HepG2 (cell line): ENCODE results near the gene TRIM66.

Source experiments
- FOXK2 ChIP-seq: fragments of 450-650 bp; IDR thresholded peaks from 2 replicates; pipeline ENCODE4 v1.6.1; 2016
- GATAD2A ChIP-seq: IDR thresholded peaks from 2 replicates; pipeline ENCODE4 v1.6.1; 2016
- MYNN ChIP-seq: sonication (generic); formaldehyde crosslinking; IDR thresholded peaks from 2 replicates; pipeline ENCODE4 v1.4.0; 2020; ENCODE audit warnings: mild to moderate bottlenecking, low read depth, missing genetic modification reagents
- TBP ChIP-seq: sonication (generic); formaldehyde crosslinking; IDR thresholded peaks from 2 replicates; pipeline ENCODE4 v1.5.0; 2020; ENCODE audit warnings: missing genetic modification reagents
- TCF7L2 ChIP-seq: IDR thresholded peaks from 2 replicates; pipeline ENCODE4 v1.6.1; 2011; ENCODE audit warnings: mild to moderate bottlenecking, low read depth, low read length, moderate library complexity
- ZFP37 ChIP-seq: sonication (generic); formaldehyde crosslinking; IDR thresholded peaks from 2 replicates; pipeline ENCODE4 v1.4.0; 2020; ENCODE audit warnings: missing genetic modification reagents, borderline replicate concordance
- ZKSCAN1 ChIP-seq: fragments of 150-350 bp; IDR thresholded peaks from 2 replicates; pipeline ENCODE4 v1.6.1; 2014; ENCODE audit warnings: low read length
- TF ChIP-seq, protein P1 (sequence below): sonication (generic); formaldehyde crosslinking; IDR thresholded peaks from 2 replicates; pipeline ENCODE4 v1.4.0; 2020; ENCODE audit warnings: missing genetic modification reagents

DNA sequence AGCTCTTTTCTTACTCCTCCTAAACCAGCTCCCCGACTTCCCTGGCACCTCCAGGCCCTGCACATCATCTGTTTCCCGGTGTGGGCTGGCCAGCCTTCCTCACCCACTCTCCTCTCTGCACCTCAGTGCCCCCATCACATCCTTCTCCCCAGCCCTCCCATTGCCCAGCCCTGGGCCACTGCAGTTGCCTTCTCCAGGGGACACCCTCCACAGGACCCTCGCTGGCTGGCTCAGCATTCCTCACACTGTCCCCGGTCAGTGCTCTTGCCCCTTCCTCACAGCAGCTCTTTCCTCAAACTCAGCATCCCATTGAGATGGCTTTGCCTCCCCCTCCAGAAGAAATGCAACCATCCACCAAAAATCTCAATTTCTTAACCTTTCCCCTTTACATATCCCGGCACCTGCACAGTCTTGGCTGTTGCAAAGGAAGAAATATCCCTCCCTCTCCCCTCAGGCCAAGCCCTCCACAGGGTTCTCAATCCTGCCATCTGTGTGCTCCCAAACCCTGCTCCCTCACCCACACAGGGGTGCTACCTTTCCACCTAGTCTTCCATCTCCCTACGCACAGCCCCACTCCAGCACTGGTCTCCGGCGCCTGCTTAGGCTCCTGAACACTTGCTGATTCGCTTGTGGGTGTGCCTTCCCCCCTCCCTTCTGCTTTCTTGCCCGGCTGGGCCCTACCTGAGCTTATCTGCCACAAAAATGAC lies 19.6 kb upstream of the TRIM66 start:
- TF ChIP-seq TCF7L2, result no peak
- no peak for TF ChIP-seq FOXK2
- TF ChIP-seq MYNN, result no peak
- no peak for TF ChIP-seq TBP (CRISPR knock-in tag)
- no peak for TF ChIP-seq ZFP37 (CRISPR knock-in tag)
- no peak for TF ChIP-seq ZKSCAN1
- TF ChIP-seq, protein P1, sequence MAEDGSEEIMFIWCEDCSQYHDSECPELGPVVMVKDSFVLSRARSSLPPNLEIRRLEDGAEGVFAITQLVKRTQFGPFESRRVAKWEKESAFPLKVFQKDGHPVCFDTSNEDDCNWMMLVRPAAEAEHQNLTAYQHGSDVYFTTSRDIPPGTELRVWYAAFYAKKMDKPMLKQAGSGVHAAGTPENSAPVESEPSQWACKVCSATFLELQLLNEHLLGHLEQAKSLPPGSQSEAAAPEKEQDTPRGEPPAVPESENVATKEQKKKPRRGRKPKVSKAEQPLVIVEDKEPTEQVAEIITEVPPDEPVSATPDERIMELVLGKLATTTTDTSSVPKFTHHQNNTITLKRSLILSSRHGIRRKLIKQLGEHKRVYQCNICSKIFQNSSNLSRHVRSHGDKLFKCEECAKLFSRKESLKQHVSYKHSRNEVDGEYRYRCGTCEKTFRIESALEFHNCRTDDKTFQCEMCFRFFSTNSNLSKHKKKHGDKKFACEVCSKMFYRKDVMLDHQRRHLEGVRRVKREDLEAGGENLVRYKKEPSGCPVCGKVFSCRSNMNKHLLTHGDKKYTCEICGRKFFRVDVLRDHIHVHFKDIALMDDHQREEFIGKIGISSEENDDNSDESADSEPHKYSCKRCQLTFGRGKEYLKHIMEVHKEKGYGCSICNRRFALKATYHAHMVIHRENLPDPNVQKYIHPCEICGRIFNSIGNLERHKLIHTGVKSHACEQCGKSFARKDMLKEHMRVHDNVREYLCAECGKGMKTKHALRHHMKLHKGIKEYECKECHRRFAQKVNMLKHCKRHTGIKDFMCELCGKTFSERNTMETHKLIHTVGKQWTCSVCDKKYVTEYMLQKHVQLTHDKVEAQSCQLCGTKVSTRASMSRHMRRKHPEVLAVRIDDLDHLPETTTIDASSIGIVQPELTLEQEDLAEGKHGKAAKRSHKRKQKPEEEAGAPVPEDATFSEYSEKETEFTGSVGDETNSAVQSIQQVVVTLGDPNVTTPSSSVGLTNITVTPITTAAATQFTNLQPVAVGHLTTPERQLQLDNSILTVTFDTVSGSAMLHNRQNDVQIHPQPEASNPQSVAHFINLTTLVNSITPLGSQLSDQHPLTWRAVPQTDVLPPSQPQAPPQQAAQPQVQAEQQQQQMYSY, result no peak
- no peak for TF ChIP-seq GATAD2A
